Loucy (cell line): ENCODE measurements around the gene SMARCE1.

Source experiments
- H2AFZ ChIP-seq: fragments of 200-600 bp; sonication (generic); 2 replicates; pipeline ENCODE4 v1.6.0; 2016; ENCODE audit warnings: antibody characterized with exemption, mild to moderate bottlenecking, low read length, moderate library complexity
- H3F3A ChIP-seq: fragments of 200-600 bp; 2 replicates; pipeline ENCODE4 v1.6.0; 2016; ENCODE audit warnings: antibody characterized with exemption, low read depth, mild to moderate bottlenecking
- H3K27me3 ChIP-seq: fragments of 200-600 bp; sonication (generic); 2 replicates; pipeline ENCODE4 v1.6.1; 2014; ENCODE audit warnings: low read length, mild to moderate bottlenecking; ENCODE audit not compliant: insufficient read depth, poor library complexity, severe bottlenecking
- H3K36me3 ChIP-seq: fragments of 200-600 bp; sonication (generic); 2 replicates; pipeline ENCODE4 v1.6.1; 2016; ENCODE audit warnings: low read length; ENCODE audit not compliant: insufficient read depth
- H3K4me1 ChIP-seq: fragments of 200-600 bp; sonication (generic); 2 replicates; pipeline ENCODE4 v1.5.1; 2014; ENCODE audit warnings: low read length, mild to moderate bottlenecking; ENCODE audit not compliant: insufficient read depth, poor library complexity, severe bottlenecking
- H3K4me2 ChIP-seq: fragments of 200-600 bp; sonication (generic); 2 replicates; pipeline ENCODE4 v1.6.0; 2014; ENCODE audit warnings: antibody characterized with exemption, low read length, low read depth, mild to moderate bottlenecking; ENCODE audit not compliant: poor library complexity, severe bottlenecking
- H3K4me3 ChIP-seq: fragments of 200-600 bp; sonication (generic); 2 replicates; pipeline ENCODE4 v1.5.1; 2014; ENCODE audit warnings: low read length, mild to moderate bottlenecking, mixed read lengths; ENCODE audit not compliant: poor library complexity, severe bottlenecking
- H3K79me2 ChIP-seq: fragments of 200-600 bp; sonication (generic); 2 replicates; pipeline ENCODE4 v1.6.1; 2014; ENCODE audit warnings: low read length; ENCODE audit not compliant: insufficient read depth
- H3K9ac ChIP-seq: fragments of 200-600 bp; sonication (generic); 2 replicates; pipeline ENCODE4 v1.6.0; 2014; ENCODE audit warnings: mild to moderate bottlenecking, low read depth, low read length, moderate library complexity; ENCODE audit not compliant: poor library complexity, severe bottlenecking
- H3K9me2 ChIP-seq: fragments of 200-600 bp; sonication (generic); replicated peaks from 2 replicates; pipeline ENCODE4 v1.6.1; 2016; ENCODE audit warnings: low read depth, low read length, mixed read lengths
- H3K9me3 ChIP-seq: fragments of 200-600 bp; sonication (generic); 2 replicates; pipeline ENCODE4 v1.6.1; 2014; ENCODE audit warnings: mild to moderate bottlenecking, antibody characterized with exemption, low read length, low read depth; ENCODE audit not compliant: insufficient read depth
- H4K20me1 ChIP-seq: fragments of 200-600 bp; sonication (generic); 2 replicates; pipeline ENCODE4 v1.6.0; 2014; ENCODE audit warnings: antibody characterized with exemption, low read length, mild to moderate bottlenecking; ENCODE audit not compliant: insufficient read depth, poor library complexity, severe bottlenecking
- EZH2phosphoT487 ChIP-seq: fragments of 200-600 bp; IDR thresholded peaks from 2 replicates; pipeline ENCODE4 v1.6.1; 2018; ENCODE audit warnings: antibody characterized with exemption, mild to moderate bottlenecking, moderate library complexity, borderline replicate concordance
- TF ChIP-seq, protein P1 (sequence below): fragments of 200-600 bp; sonication (generic); conservative IDR thresholded peaks from 2 replicates; pipeline ENCODE4 v1.5.1; 2014; ENCODE audit warnings: mild to moderate bottlenecking, antibody characterized with exemption, low read length

Gene SMARCE1

DNA sequence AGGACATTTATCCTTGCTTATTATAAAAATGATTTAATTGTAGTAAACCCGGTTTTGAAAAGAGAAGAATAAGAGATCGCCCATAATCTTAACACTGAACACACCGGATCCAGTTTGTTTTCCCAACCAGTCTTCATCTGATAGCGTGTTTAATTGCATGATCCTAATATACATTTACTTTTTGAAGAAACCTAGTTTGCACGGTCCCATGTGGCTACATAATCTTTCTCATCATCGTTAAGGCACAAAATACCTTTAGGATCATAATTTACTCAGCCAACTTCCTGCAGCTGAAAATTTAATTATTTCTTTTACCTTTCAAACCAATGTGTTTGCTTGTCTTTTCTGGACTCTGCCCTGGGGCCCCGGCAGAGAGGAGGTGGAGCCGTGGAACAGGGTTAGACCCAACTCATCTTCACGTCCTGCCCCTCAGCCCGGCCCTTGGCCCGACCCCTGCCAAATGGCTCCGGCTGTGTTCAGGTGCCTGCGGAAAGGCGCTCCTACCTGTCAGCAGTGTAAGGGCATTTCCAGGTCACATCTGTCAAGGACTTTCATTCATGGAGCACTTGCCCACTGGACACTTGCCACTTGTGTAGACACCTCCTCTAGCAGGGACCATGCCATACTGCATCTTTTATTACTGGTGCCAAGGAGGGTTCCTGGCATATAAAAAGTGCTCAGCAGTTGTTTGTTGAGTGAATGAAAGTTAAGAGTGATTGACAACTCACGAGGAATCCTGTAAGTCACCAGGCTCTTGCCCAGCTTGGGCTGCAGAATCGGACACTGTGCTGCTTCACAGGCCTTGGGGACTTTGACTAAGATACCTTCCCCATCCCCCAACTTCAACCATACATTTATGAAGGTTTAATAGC lies 28.6 kb downstream of the SMARCE1 start:
- no peak for TF ChIP-seq EZH2phosphoT487
- Histone ChIP-seq H3K36me3 (no peaks in the 10 kb centered on the region), H3K4me1 (peaks cover 16% of the 10 kb centered on the region), H3F3A (no peaks in the 10 kb centered on the region), H3K79me2 (no peaks in the 10 kb centered on the region), H3K27me3 (no peaks in the 10 kb centered on the region), H4K20me1 (no peaks in the 10 kb centered on the region), H3K4me2 (no peak overlapping the region), H3K4me3 (no peak overlapping the region), H2AFZ (no peak overlapping the region), H3K9me2 (no peaks in the 10 kb centered on the region), H3K9me3 (no peaks in the 10 kb centered on the region), H3K9ac (no peak overlapping the region)

DNA sequence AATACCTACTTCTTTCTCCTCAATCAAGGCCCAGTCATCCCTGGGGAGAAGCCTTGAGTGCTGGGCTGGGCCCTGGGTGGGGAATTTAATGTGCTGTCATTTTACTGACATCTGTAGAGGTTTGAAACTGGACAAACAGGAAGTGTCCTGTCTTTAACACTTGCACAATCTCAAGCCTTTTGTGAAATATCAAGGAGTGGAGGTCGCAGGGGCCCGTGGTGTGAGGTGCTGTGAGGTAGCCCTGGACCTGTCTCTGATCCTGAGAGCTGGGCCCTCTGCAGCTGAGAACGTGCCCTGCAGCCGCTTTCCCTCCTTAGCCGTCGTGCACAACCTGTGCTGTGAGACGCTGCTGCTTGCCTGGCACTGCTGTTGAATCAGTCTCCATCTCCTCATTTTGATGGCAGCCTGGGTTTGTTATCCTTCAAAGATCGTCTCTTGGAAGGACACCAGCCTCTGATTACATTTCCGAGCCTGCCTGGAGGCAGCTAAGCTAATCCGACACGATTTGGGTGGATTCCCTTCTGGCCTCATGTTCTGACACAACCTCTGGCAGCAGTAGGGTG lies 29.9 kb downstream of the SMARCE1 start:
- H3K4me2 ChIP-seq = no peak overlapping the region
- H3K9me3 ChIP-seq = no peaks in the 10 kb centered on the region
- H4K20me1 ChIP-seq = no peaks in the 10 kb centered on the region
- no peak overlapping the region for H3K9ac ChIP-seq
- no peaks in the 10 kb centered on the region for H3K9me2 ChIP-seq
- H3F3A ChIP-seq = no peaks in the 10 kb centered on the region
- H3K4me3 ChIP-seq = no peak overlapping the region
- no peak for TF ChIP-seq EZH2phosphoT487
- TF ChIP-seq, protein P1, sequence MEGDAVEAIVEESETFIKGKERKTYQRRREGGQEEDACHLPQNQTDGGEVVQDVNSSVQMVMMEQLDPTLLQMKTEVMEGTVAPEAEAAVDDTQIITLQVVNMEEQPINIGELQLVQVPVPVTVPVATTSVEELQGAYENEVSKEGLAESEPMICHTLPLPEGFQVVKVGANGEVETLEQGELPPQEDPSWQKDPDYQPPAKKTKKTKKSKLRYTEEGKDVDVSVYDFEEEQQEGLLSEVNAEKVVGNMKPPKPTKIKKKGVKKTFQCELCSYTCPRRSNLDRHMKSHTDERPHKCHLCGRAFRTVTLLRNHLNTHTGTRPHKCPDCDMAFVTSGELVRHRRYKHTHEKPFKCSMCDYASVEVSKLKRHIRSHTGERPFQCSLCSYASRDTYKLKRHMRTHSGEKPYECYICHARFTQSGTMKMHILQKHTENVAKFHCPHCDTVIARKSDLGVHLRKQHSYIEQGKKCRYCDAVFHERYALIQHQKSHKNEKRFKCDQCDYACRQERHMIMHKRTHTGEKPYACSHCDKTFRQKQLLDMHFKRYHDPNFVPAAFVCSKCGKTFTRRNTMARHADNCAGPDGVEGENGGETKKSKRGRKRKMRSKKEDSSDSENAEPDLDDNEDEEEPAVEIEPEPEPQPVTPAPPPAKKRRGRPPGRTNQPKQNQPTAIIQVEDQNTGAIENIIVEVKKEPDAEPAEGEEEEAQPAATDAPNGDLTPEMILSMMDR = no peak
- H3K36me3 ChIP-seq = no peaks in the 10 kb centered on the region
- no peaks in the 10 kb centered on the region for H3K27me3 ChIP-seq
- H3K4me1 ChIP-seq = peaks cover 11% of the 10 kb centered on the region
- no peaks in the 10 kb centered on the region for H3K79me2 ChIP-seq
- no peak overlapping the region for H2AFZ ChIP-seq

DNA sequence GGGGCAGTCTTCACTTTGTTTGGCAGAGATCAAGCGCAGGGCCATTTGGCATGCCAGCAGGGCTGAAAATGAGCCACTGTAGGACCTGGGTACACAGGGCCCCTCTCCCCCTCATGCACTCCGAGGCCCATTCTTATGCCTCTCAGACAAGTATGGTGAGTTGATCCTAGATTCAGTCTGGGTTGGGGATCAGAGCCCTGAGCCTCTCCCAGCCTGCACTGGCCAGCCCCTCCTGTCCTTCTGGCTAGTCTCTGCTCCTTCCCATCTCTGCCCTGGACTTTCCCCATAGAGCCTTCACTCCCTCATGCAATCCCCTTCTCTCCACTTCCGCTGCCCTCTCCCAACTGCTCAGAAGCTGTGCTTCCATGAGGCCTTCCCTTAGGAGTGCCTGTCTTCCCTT lies 31.0 kb downstream of the SMARCE1 start:
- Histone ChIP-seq H3K9ac (no peak overlapping the region), H3K4me3 (no peak overlapping the region), H3K4me2 (no peak overlapping the region), H3K4me1 (peaks cover 4% of the 10 kb centered on the region), H3K36me3 (no peaks in the 10 kb centered on the region), H3K79me2 (no peaks in the 10 kb centered on the region), H3K9me3 (no peaks in the 10 kb centered on the region), H2AFZ (no peak overlapping the region), H3K9me2 (no peaks in the 10 kb centered on the region), H4K20me1 (no peaks in the 10 kb centered on the region), H3F3A (no peaks in the 10 kb centered on the region), H3K27me3 (no peaks in the 10 kb centered on the region)
- TF ChIP-seq, protein P1 = no peak
